Hepatocyte (in vitro differentiated cells): Measurements from ENCODE around the gene PEX13. TPM values are rescaled to one million over a fixed set of nuclear protein-coding genes. Genes with fewer than 3 reads are reported as not detected.

ENCODE experiments used
- DNase-seq: peaks from one replicate; pipeline ENCODE4 v3.0.0-alpha.2; 2016; ENCODE audit warnings: low spot score
- H2AFZ ChIP-seq: fragments of 200-600 bp; sonication (generic); 2 replicates; pipeline ENCODE4 v1.6.0; 2016; ENCODE audit warnings: antibody characterized with exemption, mild to moderate bottlenecking
- H3K27ac ChIP-seq: fragments of 200-600 bp; sonication (generic); 2 replicates; pipeline ENCODE4 v1.5.1; 2016; ENCODE audit warnings: mild to moderate bottlenecking
- H3K27me3 ChIP-seq: fragments of 200-600 bp; sonication (generic); 2 replicates; pipeline ENCODE4 v1.6.1; 2016
- H3K36me3 ChIP-seq: fragments of 200-600 bp; sonication (generic); replicated peaks from 2 replicates; pipeline ENCODE4 v1.5.1; 2016; ENCODE audit warnings: low read depth; ENCODE audit not compliant: insufficient read depth
- H3K4me1 ChIP-seq: fragments of 200-600 bp; sonication (generic); 2 replicates; pipeline ENCODE4 v1.5.1; 2016; ENCODE audit warnings: mild to moderate bottlenecking, moderate library complexity; ENCODE audit not compliant: insufficient read depth
- H3K4me2 ChIP-seq: fragments of 200-600 bp; sonication (generic); 2 replicates; pipeline ENCODE4 v1.6.0; 2016
- H3K4me3 ChIP-seq: fragments of 200-600 bp; sonication (generic); 2 replicates; pipeline ENCODE4 v1.5.1; 2016; ENCODE audit warnings: mild to moderate bottlenecking
- H3K79me2 ChIP-seq: fragments of 200-600 bp; sonication (generic); 2 replicates; pipeline ENCODE4 v1.6.0; 2017; ENCODE audit warnings: mild to moderate bottlenecking
- H3K9me2 ChIP-seq: fragments of 200-600 bp; sonication (generic); replicated peaks from 2 replicates; pipeline ENCODE4 v1.6.0; 2017; ENCODE audit warnings: mild to moderate bottlenecking; ENCODE audit not compliant: insufficient read depth
- H3K9me3 ChIP-seq: fragments of 200-600 bp; sonication (generic); 2 replicates; pipeline ENCODE4 v1.5.1; 2016; ENCODE audit warnings: low read depth, mild to moderate bottlenecking
- H4K20me1 ChIP-seq: fragments of 200-600 bp; sonication (generic); 2 replicates; pipeline ENCODE4 v1.6.0; 2016; ENCODE audit warnings: mild to moderate bottlenecking; ENCODE audit not compliant: insufficient read depth, poor library complexity, severe bottlenecking
- CTCF ChIP-seq: fragments of 200-600 bp; sonication (generic); IDR thresholded peaks from 2 replicates; pipeline ENCODE4 v1.5.1; 2016; ENCODE audit warnings: antibody characterized with exemption, mild to moderate bottlenecking; ENCODE audit not compliant: poor library complexity
- EZH2 ChIP-seq: fragments of 200-600 bp; sonication (generic); IDR thresholded peaks from 2 replicates; pipeline ENCODE4 v1.6.1; 2016; ENCODE audit warnings: antibody characterized with exemption, mild to moderate bottlenecking, borderline replicate concordance
- EZH2phosphoT487 ChIP-seq: fragments of 200-600 bp; sonication (generic); IDR thresholded peaks from one replicate; pipeline ENCODE4 v1.6.1; 2018; ENCODE audit warnings: antibody characterized with exemption, mild to moderate bottlenecking, low read depth, moderate library complexity; ENCODE audit not compliant: unreplicated experiment, severe bottlenecking
- WGBS: methylation state at CpG from one replicate; pipeline ENCODE4 v1.1.6; 2016; ENCODE audit warnings: low lambda C conversion rate; ENCODE audit errors: missing lambda C conversion rate; 5-methylcytosine and 5-hydroxymethylcytosine counted together
- polyA plus RNA-seq: library from polyadenylated mRNA; unstranded; fragments of >200 nt; fragmentation: Nextera tagmentation; extraction: Ambion mirVana; gene quantifications from 2 replicates; pipeline ENCODE4 v1.2.1, GENCODE V29; 2016
- total RNA-seq: library from RNA; depleted of rRNA; stranded (reverse); fragments of >200 nt; gene quantifications from 2 replicates; pipeline ENCODE4 v1.2.3, GENCODE V29; 2014

The PEX13 gene
- total and polyA plus RNA-seq, 2 experiments from 2014 or later, result 25.2 to 60.0 TPM

GRCh38 chr2:61016392-61017002 is 1.0 kb upstream of the PEX13 start:
- H4K20me1 ChIP-seq, result peaks cover 21% of the 10 kb centered on the region
- TF ChIP-seq EZH2phosphoT487 (no peak), EZH2 (no peak), CTCF (no peak)
- H3K27ac ChIP-seq, result peak overlapping the region; percentile 99
- H3K27me3 ChIP-seq, result no peaks in the 10 kb centered on the region
- 4% methylated on average over 16 of the region's 16 CpGs for WGBS
- peak overlapping the region; percentile 90 for H3K4me3 ChIP-seq
- no peak for DNase-seq
- H3K4me2 ChIP-seq, result peak overlapping the region; percentile 82
- no peaks in the 10 kb centered on the region for H3K4me1 ChIP-seq
- no peaks in the 10 kb centered on the region for H3K9me2 ChIP-seq
- peaks cover 59% of the 10 kb centered on the region for H3K79me2 ChIP-seq
- peak overlapping the region; percentile 89 for H2AFZ ChIP-seq
- H3K9me3 ChIP-seq, result no peaks in the 10 kb centered on the region
- no peaks in the 10 kb centered on the region for H3K36me3 ChIP-seq

GRCh38 chr2:61017003-61017555 is 441 bp upstream of the PEX13 start:
- Histone ChIP-seq H3K36me3 (no peaks in the 10 kb centered on the region), H3K79me2 (peaks cover 65% of the 10 kb centered on the region), H3K4me2 (peak overlapping the region; percentile 82), H3K4me3 (peak overlapping the region; percentile 90), H4K20me1 (peaks cover 23% of the 10 kb centered on the region), H2AFZ (peak overlapping the region; percentile 89), H3K9me3 (no peaks in the 10 kb centered on the region), H3K27ac (peak overlapping the region; percentile 99), H3K4me1 (no peaks in the 10 kb centered on the region), H3K9me2 (no peaks in the 10 kb centered on the region), H3K27me3 (no peaks in the 10 kb centered on the region)
- TF ChIP-seq EZH2phosphoT487 (no peak), EZH2 (no peak), CTCF (no peak)
- peak; percentile 87 for DNase-seq
- WGBS, result 2% methylated on average over 27 of the region's 27 CpGs

DNA sequence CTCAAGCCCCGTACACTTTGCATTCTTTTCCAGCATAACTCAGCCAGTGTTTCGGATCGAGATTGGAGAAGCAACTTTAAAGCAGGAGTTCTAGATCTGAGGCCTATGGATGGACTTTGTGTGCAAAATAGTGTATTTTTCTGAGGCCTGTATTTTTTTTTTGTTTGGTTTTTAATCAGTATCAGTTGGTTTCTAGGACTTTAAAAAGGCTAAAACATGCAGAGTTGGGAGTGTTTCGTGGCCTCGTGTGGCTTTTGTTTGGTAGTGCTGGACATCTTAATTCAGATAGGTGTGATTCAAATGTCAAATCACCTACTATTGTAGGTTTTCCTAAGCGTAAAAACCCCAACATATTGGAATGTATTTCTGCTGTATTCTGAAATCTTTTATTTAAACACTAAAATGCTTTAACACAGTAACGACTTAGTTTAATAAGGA is 817 bp downstream of the PEX13 start:
- Histone ChIP-seq H3K4me2 (peak overlapping the region; percentile 82), H3K4me3 (peak overlapping the region; percentile 90), H3K27me3 (no peaks in the 10 kb centered on the region), H3K9me3 (no peaks in the 10 kb centered on the region), H3K79me2 (peaks cover 78% of the 10 kb centered on the region), H3K27ac (peak overlapping the region; percentile 99), H3K9me2 (no peaks in the 10 kb centered on the region), H4K20me1 (peaks cover 23% of the 10 kb centered on the region), H2AFZ (peak overlapping the region; percentile 89), H3K4me1 (no peaks in the 10 kb centered on the region), H3K36me3 (no peaks in the 10 kb centered on the region)
- TF ChIP-seq EZH2 (no peak), EZH2phosphoT487 (no peak), CTCF (no peak)
- DNase-seq, result no peak
- WGBS, result 5% methylated on average over 7 of the region's 7 CpGs
